Caco-2 (cell line): Measurements from ENCODE around the gene KIAA0825. TPM values are rescaled to one million over a fixed set of nuclear protein-coding genes. Genes with fewer than 3 reads are reported as not detected.

Experiments used
- BruUV-seq: library from RNA; stranded (reverse); fragments of 400-500 nt; replicated peaks from 2 replicates; lab custom pipeline; 2021; lab: Mats Ljungman, UMichigan
- CTCF ChIA-PET: fragments of 300-600 bp; sonication (Branson Sonifier 250); formaldehyde crosslinking; loops from one replicate; lab custom pipeline; 2022; ENCODE audit warnings: antibody characterized with exemption; lab: Charles Lee
- POLR2A ChIA-PET: fragments of 300-600 bp; sonication (Branson Sonifier 250); formaldehyde crosslinking; loops from one replicate; lab custom pipeline; 2022; ENCODE audit warnings: antibody characterized with exemption; lab: Charles Lee
- DNase-seq, 2 experiments: peaks; one replicate each; pipeline versions ENCODE4 v3.0.0 to v3.0.0-alpha.2; 2020 to 2022
- H3K27me3 ChIP-seq: replicated peaks from 2 replicates; pipeline ENCODE4 v1.6.0; 2011; ENCODE audit warnings: low read length; ENCODE audit not compliant: control insufficient read depth, insufficient read depth
- H3K36me3 ChIP-seq: 2 replicates; pipeline ENCODE4 v1.5.1; 2011; ENCODE audit warnings: low read length; ENCODE audit not compliant: control insufficient read depth, insufficient read depth
- H3K4me1 ChIP-seq: fragments of 250-450 bp; sonication (Bioruptor Pico); 2 replicates; pipeline ENCODE4 v1.5.1; 2020; ENCODE audit warnings: mild to moderate bottlenecking
- H3K4me3 ChIP-seq: 2 replicates; pipeline ENCODE4 v1.5.1; 2011; ENCODE audit warnings: low read depth, mild to moderate bottlenecking, control low read depth, low read length
- H3K9me3 ChIP-seq: fragments of 250-450 bp; sonication (Bioruptor Pico); 2 replicates; pipeline ENCODE4 v1.5.1; 2020; ENCODE audit warnings: mild to moderate bottlenecking, moderate library complexity
- H3K27ac Mint-ChIP-seq: one replicate; pipeline ENCODE4 v1.8.0; 2022; ENCODE audit warnings: mixed read lengths; ENCODE audit not compliant: unreplicated experiment
- H3K27me3 Mint-ChIP-seq: one replicate; pipeline ENCODE4 v1.8.0; 2022; ENCODE audit warnings: mixed read lengths; ENCODE audit not compliant: insufficient read depth, unreplicated experiment
- H3K36me3 Mint-ChIP-seq: one replicate; pipeline ENCODE4 v1.8.0; 2022; ENCODE audit warnings: mild to moderate bottlenecking, mixed read lengths; ENCODE audit not compliant: insufficient read depth, unreplicated experiment
- H3K4me1 Mint-ChIP-seq: one replicate; pipeline ENCODE4 v1.8.0; 2022; ENCODE audit warnings: low read depth, mixed read lengths; ENCODE audit not compliant: unreplicated experiment
- H3K4me3 Mint-ChIP-seq: one replicate; pipeline ENCODE4 v1.8.0; 2022; ENCODE audit warnings: mild to moderate bottlenecking, moderate library complexity, mixed read lengths; ENCODE audit not compliant: unreplicated experiment
- H3K9me3 Mint-ChIP-seq: one replicate; pipeline ENCODE4 v1.8.0; 2022; ENCODE audit warnings: mixed read lengths; ENCODE audit not compliant: unreplicated experiment
- intact Hi-C: fragments of 100-400 bp; cut with micrococcal nuclease; formaldehyde crosslinking; loops from one replicate; pipeline ENCODE4 v1.10.0; 2022; ENCODE audit not compliant: unreplicated experiment
- total RNA-seq: library from RNA; stranded (reverse); gene quantifications from 2 replicates; pipeline ENCODE4 v1.2.3, GENCODE V29; 2022
- TF ChIP-seq, protein P1 (sequence below), 2 experiments: fragments of 200-600 bp in 1 of 2; IDR thresholded peaks; 1 replicate in 1 of 2; 2 replicates in 1 of 2; pipeline versions ENCODE4 v1.5.1 to v1.8.0; 2011 to 2022; ENCODE audit warnings: antibody characterized with exemption in 1 of 2, control low read depth in 1 of 2, inconsistent platforms in 1 of 2, low read depth in 1 of 2, low read length in 1 of 2, mild to moderate bottlenecking in 1 of 2, moderate library complexity in 1 of 2; ENCODE audit not compliant: insufficient read depth in 1 of 2, severe bottlenecking in 1 of 2, unreplicated experiment in 1 of 2

Gene KIAA0825
- total RNA-seq, 1 experiment from 2014 or later: 0.50 TPM

DNA sequence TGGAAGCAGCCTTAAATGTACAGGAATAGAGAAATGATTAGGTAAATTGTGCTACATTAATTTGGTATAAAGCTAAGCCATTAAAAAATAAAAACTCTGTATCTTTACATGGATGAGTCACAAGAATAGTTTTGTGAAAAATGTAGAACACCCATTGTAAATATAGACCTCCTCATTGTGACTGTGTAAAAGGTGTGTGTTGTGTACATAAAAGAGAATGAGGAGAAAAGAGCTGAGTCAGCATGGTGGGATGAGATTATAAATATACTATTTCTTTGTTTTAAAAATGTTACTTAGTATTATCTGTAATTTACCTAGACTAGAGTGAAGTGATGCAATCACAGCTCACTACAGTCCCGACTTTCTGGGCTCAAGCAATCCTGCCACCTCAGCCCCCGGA, 250.5 kb downstream of the KIAA0825 start:
- DNase-seq: no peak
- intact Hi-C loops: no loop called here
- POLR2A ChIA-PET: no interaction called here
- no TSS peak for BruUV-seq
- Mint-ChIP-seq H3K4me3 (no peak overlapping the region), H3K9me3 (peaks cover 39% of the 10 kb centered on the region), H3K36me3 (no peaks in the 10 kb centered on the region), H3K4me1 (peaks cover 6% of the 10 kb centered on the region), H3K27me3 (no peaks in the 10 kb centered on the region), H3K27ac (no peak overlapping the region)
- no peak overlapping the region for H3K4me3 ChIP-seq
- CTCF ChIA-PET: no interaction called here
- no peaks in the 10 kb centered on the region for H3K36me3 ChIP-seq
- H3K9me3 ChIP-seq: no peaks in the 10 kb centered on the region; the same call in 1 of the 2 replicates
- peaks cover 5% of the 10 kb centered on the region; the same call in 1 of the 2 replicates for H3K4me1 ChIP-seq
- H3K27me3 ChIP-seq: no peaks in the 10 kb centered on the region
- TF ChIP-seq, protein P1, sequence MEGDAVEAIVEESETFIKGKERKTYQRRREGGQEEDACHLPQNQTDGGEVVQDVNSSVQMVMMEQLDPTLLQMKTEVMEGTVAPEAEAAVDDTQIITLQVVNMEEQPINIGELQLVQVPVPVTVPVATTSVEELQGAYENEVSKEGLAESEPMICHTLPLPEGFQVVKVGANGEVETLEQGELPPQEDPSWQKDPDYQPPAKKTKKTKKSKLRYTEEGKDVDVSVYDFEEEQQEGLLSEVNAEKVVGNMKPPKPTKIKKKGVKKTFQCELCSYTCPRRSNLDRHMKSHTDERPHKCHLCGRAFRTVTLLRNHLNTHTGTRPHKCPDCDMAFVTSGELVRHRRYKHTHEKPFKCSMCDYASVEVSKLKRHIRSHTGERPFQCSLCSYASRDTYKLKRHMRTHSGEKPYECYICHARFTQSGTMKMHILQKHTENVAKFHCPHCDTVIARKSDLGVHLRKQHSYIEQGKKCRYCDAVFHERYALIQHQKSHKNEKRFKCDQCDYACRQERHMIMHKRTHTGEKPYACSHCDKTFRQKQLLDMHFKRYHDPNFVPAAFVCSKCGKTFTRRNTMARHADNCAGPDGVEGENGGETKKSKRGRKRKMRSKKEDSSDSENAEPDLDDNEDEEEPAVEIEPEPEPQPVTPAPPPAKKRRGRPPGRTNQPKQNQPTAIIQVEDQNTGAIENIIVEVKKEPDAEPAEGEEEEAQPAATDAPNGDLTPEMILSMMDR (IDR thresholded peaks at IDR 0.05; ENCODE audit: insufficient read depth in 1 of 2, low read depth in 1 of 2, low read length in 1 of 2, severe bottlenecking in 1 of 2, unreplicated experiment in 1 of 2): no peak

GRCh38 chr5:94366811-94367210, 251.6 kb downstream of the KIAA0825 start:
- DNase-seq: no peak
- no TSS peak for BruUV-seq

GRCh38 chr5:94362857-94363256, 255.5 kb downstream of the KIAA0825 start:
- peaks cover 33% of the 10 kb centered on the region for H3K9me3 Mint-ChIP-seq

More at GRCh38 chr5:94366811-94367210, 251.6 kb downstream of the KIAA0825 start:
- Mint-ChIP-seq H3K4me1 (peaks cover 14% of the 10 kb centered on the region), H3K27me3 (no peaks in the 10 kb centered on the region), H3K36me3 (no peaks in the 10 kb centered on the region), H3K4me3 (no peak overlapping the region), H3K27ac (no peak overlapping the region), H3K9me3 (peaks cover 39% of the 10 kb centered on the region)
- TF ChIP-seq, protein P1 (IDR thresholded peaks at IDR 0.05; ENCODE audit: insufficient read depth in 1 of 2, low read depth in 1 of 2, low read length in 1 of 2, severe bottlenecking in 1 of 2, unreplicated experiment in 1 of 2): no peak
- intact Hi-C loops: no loop called here
- Histone ChIP-seq H3K27me3 (no peaks in the 10 kb centered on the region), H3K4me3 (no peak overlapping the region), H3K9me3 (no peaks in the 10 kb centered on the region; the same call in 1 of the 2 replicates), H3K4me1 (peaks cover 16% of the 10 kb centered on the region; the same call in 1 of the 2 replicates), H3K36me3 (no peaks in the 10 kb centered on the region)
- ChIA-PET POLR2A (no interaction called here), CTCF (no interaction called here)

More at GRCh38 chr5:94362857-94363256, 255.5 kb downstream of the KIAA0825 start:
- intact Hi-C loops: loop anchor here (2.0 to 5.0 kb wide), 3 partner anchors 18 to 146 kb away; no protein-coding TSS in a partner anchor
- DNase-seq: no peak
- POLR2A ChIA-PET: no interaction called here
- Mint-ChIP-seq H3K4me1 (peaks cover 14% of the 10 kb centered on the region), H3K27me3 (no peaks in the 10 kb centered on the region), H3K36me3 (no peaks in the 10 kb centered on the region), H3K27ac (no peak overlapping the region), H3K4me3 (no peak overlapping the region)
- CTCF ChIA-PET: interaction anchor here (0.7 to 1.2 kb wide), 2 partner anchors 14 to 375 kb away, joined by 3 read pairs; no protein-coding TSS in a partner anchor
- Histone ChIP-seq H3K4me1 (peaks cover 18% of the 10 kb centered on the region; the same call in 1 of the 2 replicates), H3K36me3 (no peaks in the 10 kb centered on the region), H3K4me3 (no peak overlapping the region), H3K27me3 (no peaks in the 10 kb centered on the region), H3K9me3 (no peaks in the 10 kb centered on the region; the same call in 1 of the 2 replicates)
- BruUV-seq: no TSS peak
- TF ChIP-seq, protein P1 (IDR thresholded peaks at IDR 0.05; ENCODE audit: insufficient read depth in 1 of 2, low read depth in 1 of 2, low read length in 1 of 2, severe bottlenecking in 1 of 2, unreplicated experiment in 1 of 2): no peak
